NOMO-1 treated with dmso at 0.1 percent for 144 hours (cell line): Measurements from ENCODE around the gene LZTR1.
"Not testable (repeated sequence)": the region's sequence is repeated elsewhere in the genome, so short reads cannot be mapped to it uniquely, and the experiment has no call there.

Source experiments
- DNase-seq: peaks from one replicate; lab custom pipeline; 2025; ENCODE audit not compliant: unreplicated experiment; lab: John Stamatoyannopoulos, UW

Gene LZTR1

GRCh38 chr22:20981787-20982562, at the start of gene LZTR1:
Gene LZTR1 (plus strand): TSS chr22:20982297. CDS start chr22:20982372, 75 bp downstream.
- DNase-seq, result peak; percentile 80

DNA sequence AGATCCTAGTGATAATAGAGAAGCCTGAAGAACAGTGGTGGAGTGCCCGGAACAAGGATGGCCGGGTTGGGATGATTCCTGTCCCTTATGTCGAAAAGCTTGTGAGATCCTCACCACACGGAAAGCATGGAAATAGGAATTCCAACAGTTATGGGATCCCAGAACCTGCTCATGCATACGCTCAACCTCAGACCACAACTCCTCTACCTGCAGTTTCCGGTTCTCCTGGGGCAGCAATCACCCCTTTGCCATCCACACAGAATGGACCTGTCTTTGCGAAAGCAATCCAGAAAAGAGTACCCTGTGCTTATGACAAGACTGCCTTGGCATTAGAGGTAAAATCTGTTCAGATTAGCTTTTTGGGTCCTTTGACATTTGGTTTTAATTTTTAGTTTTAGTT, 48.2 kb upstream of the LZTR1 start:
- DNase-seq, result no peak

GRCh38 chr22:20935049-20935448, 47.0 kb upstream of the LZTR1 start:
- not testable (repeated sequence) for DNase-seq

DNA sequence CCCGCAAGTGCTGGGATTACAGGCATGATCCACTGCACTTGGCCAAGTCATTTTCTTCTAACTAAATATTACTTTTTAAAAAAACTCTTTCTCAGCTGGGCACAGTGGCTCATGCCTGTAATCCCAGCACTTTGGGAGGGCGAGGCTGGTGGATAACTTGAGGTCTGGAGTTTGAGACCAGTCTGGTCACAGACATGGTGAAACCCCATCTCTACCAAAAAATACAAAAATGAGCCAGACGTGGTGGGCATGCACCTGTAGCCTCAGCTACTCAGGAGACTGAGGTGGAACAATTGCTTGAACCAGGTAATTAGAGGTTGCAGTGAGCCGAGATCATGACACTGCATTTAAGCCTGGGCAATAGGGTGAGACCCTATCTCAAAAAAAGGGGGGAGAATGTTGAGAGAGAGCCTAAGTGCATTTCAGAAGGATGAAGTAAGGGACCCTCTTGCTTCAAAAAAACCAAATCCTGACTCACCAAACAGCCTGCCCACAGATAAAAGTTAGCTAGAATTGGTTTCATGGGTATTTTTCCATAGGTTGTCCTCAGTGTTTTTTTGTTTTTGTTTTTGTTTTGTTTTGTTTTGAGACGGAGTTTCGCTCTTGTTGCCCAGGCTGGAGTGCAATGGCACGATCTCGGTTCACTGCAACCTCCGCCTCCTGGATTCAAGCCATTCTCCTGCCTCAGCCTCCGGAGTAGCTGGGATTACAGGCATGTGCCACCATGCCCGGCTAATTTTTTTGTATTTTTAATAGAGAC, 46.1 kb upstream of the LZTR1 start:
- not testable (repeated sequence) for DNase-seq

DNA sequence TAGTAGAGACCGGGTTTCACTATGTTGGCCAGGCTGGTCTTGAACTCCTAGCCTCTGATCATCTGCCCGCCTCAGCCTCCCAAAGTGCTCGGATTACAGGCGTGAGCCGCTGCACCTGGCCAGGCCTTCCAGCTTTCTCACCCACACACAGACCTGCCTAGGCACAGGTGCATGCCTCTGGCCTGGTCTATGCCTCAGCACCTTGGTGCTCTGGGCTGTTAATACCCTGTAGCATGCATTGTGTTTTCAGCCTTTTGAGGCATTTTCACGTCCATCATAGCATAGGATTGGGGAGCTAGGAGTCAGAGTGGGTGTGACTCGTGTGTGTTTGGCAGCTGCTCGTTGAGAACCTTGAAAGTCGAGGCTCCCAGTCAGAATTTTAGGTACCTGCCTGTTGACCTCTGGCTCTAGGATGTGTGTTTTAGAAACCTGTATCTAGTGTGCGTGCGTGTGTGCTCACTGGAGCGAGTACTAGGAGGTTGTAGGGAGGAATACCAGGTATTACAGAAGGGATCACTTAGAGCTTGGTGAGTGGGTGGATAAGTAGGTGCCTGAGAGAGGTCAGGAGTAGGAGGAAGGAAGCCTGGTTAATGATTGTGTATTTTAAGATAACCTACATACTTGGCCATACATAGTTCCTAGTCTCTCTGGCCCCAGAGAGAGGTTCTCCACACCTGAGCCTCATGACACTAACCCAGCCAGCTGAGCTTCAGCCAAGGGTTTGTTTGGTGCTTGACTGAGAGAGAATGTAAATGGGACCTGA, 44.9 kb upstream of the LZTR1 start:
- DNase-seq, result no peak

- no peak for DNase-seq
These were observed 44.1 kb upstream of the LZTR1 start for GRCh38 chr22:20937794-20938671.

DNA sequence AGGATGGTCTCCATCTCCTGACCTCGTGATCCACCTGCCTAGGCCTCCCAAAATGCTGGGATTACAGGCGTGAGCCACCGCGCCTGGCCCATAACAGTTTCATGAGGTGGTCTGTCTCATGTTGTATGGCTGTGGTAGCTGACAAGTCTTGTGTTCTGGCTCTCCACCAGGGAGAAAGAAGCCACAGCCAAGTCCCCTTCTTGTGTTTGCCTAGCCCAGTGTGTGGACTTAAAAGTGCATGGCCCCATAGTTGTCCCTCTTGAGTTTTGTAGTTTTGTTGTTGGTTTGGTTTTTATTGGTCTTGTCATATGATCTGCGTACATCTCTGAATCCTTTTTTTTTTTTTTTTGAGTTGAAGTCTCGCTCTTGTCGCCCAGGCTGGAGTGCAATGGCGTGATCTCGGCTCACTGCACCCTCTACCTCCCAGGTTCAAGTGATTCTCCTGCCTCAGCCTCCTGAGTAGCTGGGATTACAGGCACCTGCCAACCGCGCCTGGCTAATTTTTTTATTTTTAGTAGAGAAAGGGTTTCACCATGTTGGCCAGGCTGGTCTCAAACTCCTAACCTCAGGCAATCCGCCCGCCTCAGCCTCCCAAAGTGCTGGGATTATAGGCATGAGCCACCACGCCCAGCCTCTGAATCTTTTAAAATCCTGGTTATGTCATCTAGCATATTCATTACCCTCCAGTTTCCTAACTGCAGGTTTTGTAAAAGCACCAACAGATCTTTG, 42.5 kb upstream of the LZTR1 start:
- not testable (repeated sequence) for DNase-seq

DNA sequence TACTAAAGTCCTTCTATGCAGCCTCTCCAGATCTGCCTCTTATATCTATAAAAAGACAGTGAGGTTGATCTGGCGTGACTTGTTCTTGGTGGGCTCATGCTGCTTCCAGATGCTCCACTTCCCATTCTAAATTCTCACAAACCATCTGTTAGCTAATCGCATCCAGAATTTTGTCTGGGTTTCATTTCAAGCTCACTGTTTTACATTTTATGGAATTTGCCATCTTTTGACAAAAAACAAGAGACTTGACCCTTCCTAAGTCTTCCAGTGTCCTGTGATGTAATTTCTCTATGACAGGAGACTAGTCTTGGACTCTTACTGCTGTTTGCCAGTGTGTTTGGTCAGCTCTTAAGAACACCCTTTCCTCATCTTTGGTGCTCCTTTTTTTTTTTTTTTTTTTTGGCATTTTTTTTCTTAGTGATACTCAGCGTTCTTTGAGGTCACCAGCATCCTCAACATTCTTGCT, 41.9 kb upstream of the LZTR1 start:
- no peak for DNase-seq

GRCh38 chr22:20940904-20941385, 41.2 kb upstream of the LZTR1 start:
- DNase-seq, result no peak

DNA sequence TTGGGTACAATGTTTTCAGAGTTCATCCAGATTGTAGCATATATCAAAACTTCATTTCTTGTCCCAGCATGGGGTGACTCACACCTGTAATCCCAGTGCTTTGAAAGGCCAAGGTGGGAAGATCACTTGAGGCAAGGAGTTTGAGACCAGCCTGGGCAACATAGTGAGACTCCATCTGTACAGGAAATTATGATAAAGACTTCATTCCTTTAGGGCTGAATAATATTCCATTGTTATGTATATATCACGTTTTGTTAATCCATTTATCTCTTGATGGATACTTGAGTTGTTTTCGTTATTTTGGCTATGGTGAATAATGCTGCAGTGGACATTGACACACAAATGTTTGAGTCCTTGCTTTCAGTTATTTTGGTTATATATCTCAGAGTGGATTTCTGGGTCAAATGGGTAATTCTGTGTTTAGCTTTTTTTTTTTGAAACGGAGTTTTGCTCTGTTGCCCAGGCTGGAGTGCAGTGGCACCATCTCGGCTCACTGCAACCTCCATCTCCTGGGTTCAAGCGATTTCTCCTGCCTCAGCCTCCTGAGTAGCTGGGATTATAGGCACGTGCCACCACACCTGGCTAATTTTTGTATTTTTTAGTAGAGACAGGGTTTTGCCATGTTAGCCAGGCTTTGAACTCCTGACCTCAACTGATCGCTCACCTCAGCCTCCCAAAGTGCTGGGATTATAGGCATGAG, 39.7 kb upstream of the LZTR1 start:
- DNase-seq, result not testable (repeated sequence)

DNA sequence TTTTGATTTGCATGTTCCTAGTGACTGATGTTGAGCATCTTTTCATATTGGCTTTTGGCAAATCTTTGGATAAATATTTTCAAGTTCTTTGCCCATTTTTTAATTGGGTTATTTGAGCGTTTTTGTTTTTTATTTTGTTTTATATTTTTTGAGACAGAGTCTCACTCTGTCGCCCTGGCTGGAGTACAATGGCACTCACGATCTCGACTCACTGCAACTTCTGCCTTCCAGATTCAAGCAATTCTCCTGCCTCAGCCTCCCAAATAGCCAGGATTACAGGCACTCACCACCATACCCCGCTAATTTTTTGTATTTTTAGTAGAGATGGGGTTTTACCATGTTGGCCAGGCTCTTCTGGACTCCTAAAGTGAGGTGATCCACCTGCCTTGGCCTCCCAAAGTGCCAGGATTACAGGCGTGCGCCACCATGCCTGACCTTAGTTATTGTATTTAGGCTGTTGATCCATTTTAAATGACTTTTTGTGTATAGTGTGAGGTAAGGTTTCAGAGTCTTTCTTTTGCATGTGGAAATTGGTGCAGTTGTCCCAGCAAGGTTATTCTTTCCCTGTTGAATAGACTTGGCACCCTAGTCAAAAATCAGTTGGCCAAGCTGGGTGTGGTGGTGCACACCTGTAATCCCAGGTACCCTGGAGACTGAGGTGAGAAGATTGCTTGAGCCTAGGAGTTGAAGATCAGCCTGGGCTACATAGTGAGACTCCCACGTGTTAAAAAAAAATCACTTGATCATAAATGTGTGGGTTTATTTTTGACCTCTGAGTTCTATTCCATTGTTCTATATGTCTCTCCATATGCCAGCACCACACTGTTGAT, 38.8 kb upstream of the LZTR1 start:
- DNase-seq, result no peak

DNA sequence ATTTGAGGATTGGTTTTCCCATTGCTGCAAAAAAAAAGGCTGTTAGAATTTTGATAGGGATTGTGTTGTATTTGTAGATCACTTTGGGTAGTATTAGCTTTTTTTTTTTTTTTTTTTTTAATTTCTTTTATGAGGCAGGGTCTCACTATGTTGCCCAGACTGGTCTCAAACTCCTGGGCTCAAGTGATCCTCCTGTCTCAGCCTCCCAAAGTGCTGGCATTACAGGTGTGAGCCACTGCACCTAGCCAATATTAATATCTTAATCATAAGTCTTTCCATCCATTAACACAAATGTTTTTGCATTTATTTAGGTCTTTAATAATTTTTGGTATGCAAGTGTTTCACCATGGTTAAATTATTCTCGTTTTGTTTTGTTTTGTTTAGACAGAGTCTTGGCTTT, 38.1 kb upstream of the LZTR1 start:
- DNase-seq, result no peak

- no peak for DNase-seq
These were observed 36.5 kb upstream of the LZTR1 start for GRCh38 chr22:20945578-20945934.

DNA sequence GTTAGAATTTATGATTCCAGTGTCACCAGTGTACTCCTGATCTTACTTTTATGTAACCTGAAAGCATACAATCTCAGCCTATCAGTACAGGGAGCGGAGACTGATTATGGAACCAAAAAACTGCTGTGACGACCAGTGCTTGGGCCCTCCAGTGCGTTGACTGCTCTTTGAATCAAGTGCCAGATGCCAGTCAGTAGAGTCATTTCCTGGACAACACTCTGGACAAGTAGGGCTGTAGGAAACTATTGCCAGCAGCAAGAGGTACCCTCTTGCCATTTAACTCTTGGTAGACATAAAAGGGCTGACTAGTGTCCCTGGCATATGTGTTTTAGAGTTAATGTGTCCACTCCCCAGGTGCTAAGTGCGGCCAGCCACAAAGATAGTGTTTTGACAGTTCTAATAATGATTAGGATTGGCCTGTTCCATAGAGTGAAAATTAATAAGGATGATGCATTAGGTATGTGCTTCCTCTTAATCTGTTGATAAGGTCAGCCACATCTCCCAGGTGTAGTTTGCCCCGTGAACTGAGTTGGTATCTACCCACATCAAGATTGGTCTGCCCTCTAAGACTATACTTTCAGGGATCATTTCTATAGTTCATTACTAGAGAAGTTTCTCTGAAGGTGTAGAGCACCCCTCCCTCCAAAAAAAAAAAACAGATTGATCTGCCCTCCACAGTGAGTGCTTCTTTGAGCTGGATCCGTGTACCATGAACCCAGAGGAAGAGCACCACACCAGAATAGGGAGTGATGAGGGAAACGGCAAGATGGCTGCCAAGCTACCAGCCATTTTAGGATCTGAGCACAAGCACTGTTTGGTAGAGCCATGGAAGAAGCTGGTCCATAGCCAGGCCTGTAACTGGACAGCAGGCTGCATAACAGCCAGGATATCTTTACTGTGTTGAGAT, 35.8 kb upstream of the LZTR1 start:
- no peak for DNase-seq

DNA sequence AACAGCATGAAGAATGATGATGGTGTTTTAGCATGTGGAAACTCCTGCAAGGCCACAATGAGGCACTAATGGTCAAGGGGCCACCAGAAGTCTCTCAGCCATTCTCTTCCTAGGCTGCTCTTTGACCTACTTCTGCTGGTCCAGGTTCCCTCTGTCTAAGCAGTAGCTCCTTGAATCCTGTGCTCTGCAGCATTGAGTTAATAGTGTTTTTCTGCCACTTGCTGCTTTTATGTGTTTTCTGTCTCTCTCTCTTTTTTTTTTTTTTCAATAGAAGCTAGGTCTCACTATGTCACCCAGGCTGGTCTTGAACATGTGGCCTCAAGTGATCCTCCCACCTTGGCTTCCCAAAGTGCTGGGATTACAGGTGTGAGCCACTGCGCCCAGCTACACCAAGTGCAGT, 35.1 kb upstream of the LZTR1 start:
- DNase-seq, result no peak

DNA sequence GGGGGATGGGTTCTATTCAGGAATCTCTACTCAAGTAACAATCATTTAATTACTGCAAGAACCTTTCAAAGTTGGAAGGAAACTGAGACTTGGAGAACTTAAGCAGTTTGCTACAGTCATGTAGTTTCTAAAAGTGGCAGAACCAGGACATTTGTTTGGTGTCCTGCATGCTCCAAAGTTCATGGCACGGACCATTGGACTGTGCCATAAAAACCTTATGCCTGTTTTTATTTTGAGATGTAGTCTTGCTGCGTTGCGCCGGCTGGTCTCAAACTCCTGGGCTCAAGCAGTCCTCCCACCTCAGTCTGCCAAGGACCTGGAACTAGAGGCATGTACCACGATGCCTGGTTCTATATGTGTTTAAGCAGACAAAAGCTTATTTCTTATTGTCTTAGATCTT, 33.6 kb upstream of the LZTR1 start:
- no peak for DNase-seq

- DNase-seq, result no peak
These were observed 33.1 kb upstream of the LZTR1 start for GRCh38 chr22:20948989-20949388.
